Tibial nerve (tissue), 3 donors: ENCODE data around the gene LCN9.

ENCODE experiments used
- POLR2A ChIP-seq, 2 donors: fragments of 450-650 bp; IDR thresholded peaks; one replicate each; pipeline ENCODE4 v1.6.1; 2017; ENCODE audit warnings: antibody characterized with exemption in 2 of 2, mild to moderate bottlenecking in 2 of 2, moderate library complexity in 2 of 2
- TF ChIP-seq, protein P1 (sequence below), 5 experiments: fragments of 200-600 bp in 3 of 5; fragments of 450-650 bp in 2 of 5; sonication (generic) in 3 of 5; IDR thresholded peaks; one replicate each; pipeline ENCODE4 v1.5.1; 2016 to 2019; ENCODE audit warnings: antibody characterized with exemption in 5 of 5, mild to moderate bottlenecking in 3 of 5, moderate library complexity in 2 of 5

- TF ChIP-seq, protein P1, sequence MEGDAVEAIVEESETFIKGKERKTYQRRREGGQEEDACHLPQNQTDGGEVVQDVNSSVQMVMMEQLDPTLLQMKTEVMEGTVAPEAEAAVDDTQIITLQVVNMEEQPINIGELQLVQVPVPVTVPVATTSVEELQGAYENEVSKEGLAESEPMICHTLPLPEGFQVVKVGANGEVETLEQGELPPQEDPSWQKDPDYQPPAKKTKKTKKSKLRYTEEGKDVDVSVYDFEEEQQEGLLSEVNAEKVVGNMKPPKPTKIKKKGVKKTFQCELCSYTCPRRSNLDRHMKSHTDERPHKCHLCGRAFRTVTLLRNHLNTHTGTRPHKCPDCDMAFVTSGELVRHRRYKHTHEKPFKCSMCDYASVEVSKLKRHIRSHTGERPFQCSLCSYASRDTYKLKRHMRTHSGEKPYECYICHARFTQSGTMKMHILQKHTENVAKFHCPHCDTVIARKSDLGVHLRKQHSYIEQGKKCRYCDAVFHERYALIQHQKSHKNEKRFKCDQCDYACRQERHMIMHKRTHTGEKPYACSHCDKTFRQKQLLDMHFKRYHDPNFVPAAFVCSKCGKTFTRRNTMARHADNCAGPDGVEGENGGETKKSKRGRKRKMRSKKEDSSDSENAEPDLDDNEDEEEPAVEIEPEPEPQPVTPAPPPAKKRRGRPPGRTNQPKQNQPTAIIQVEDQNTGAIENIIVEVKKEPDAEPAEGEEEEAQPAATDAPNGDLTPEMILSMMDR (IDR thresholded peaks at IDR 0.05): no peak
- no peak for TF ChIP-seq POLR2A (IDR thresholded peaks at IDR 0.05)
Observed at GRCh38 chr9:135681161-135681560, 18.1 kb downstream of the LCN9 start.
